ENCODE results near the gene LAMA2. TPM values are rescaled to one million over a fixed set of nuclear protein-coding genes. Genes with fewer than 3 reads are reported as not detected.

The LAMA2 gene
- total RNA-seq, 4 donors from 2014 or later, result 97.3 to 509 (median 200) TPM

- DNase-seq (ENCODE audit: low spot score) (no peak), ATAC-seq (ENCODE audit: low FRiP score) (no peak)
- no peak for TF ChIP-seq CTCF (IDR thresholded peaks at IDR 0.05)
Observed at GRCh38 chr6:129281168-129281796, 398.3 kb downstream of the LAMA2 start.

GRCh38 chr6:129282019-129282418, 399.1 kb downstream of the LAMA2 start:
- ATAC-seq (ENCODE audit: low FRiP score), result no peak
- no peak for TF ChIP-seq CTCF (IDR thresholded peaks at IDR 0.05)
- DNase-seq (ENCODE audit: low spot score), result no peak

GRCh38 chr6:129284225-129284624, 401.3 kb downstream of the LAMA2 start:
- ATAC-seq (ENCODE audit: low FRiP score) (no peak), DNase-seq (ENCODE audit: low spot score) (no peak)
- TF ChIP-seq CTCF (IDR thresholded peaks at IDR 0.05), result no peak

GRCh38 chr6:129287231-129288177, 404.6 kb downstream of the LAMA2 start:
- no peak for TF ChIP-seq CTCF (IDR thresholded peaks at IDR 0.05)
- DNase-seq (ENCODE audit: low spot score), result no peak
- no peak for ATAC-seq (ENCODE audit: low FRiP score)

- ATAC-seq (ENCODE audit: low FRiP score) (no peak), DNase-seq (ENCODE audit: low spot score) (no peak)
- TF ChIP-seq CTCF (IDR thresholded peaks at IDR 0.05), result no peak
Observed at GRCh38 chr6:129289442-129289841, 406.5 kb downstream of the LAMA2 start.

- ATAC-seq (ENCODE audit: low FRiP score) (no peak), DNase-seq (ENCODE audit: low spot score) (no peak)
- TF ChIP-seq CTCF (IDR thresholded peaks at IDR 0.05), result no peak
Observed at GRCh38 chr6:129292836-129293235, 409.9 kb downstream of the LAMA2 start.

All from omental fat pad (tissue), 4 donors.